ENCODE measurements around the gene HAUS2. TPM values are rescaled to one million over a fixed set of nuclear protein-coding genes. Genes with fewer than 3 reads are reported as not detected.

HAUS2 gene
- total RNA-seq, 4 donors from 2014 or later = 17.3 to 37.8 (median 33.0) TPM

Other genes with a start within 250 kb of the HAUS2 start
- 10 to 100 TPM in 3 of 4 donors, 1 to 10 TPM in 1; 8.2 to 22.4 (median 13.6) TPM for gene CAPN3, start 189.3 kb upstream of the HAUS2 start, total RNA-seq
- gene ZNF106, start 57.7 kb upstream of the HAUS2 start, total RNA-seq = 100 to 1,000 TPM; 109 to 166 (median 156) TPM
- 10 to 100 TPM; 76.5 to 98.6 (median 97.2) TPM for gene SNAP23, start 53.2 kb upstream of the HAUS2 start, total RNA-seq
- 10 to 100 TPM; 15.9 to 29.0 (median 21.2) TPM for gene LRRC57, start within 50 bp of the HAUS2 start, total RNA-seq
- gene STARD9, start 26.8 kb downstream of the HAUS2 start, total RNA-seq = 10 to 100 TPM; 25.6 to 79.5 (median 39.8) TPM
- gene CDAN1, start 188.3 kb downstream of the HAUS2 start, total RNA-seq = 10 to 100 TPM in 2 of 4 donors, 1 to 10 TPM in 2; 5.2 to 16.0 (median 9.2) TPM

Data from subcutaneous adipose tissue (tissue), 4 donors.